ENCODE measurements around the gene UBE2E2.

GRCh38 chr3:23246651-23247050 is 43.5 kb downstream of the UBE2E2 start:
- no peak for TF ChIP-seq CTCF (IDR thresholded peaks at IDR 0.05)
- no peak for TF ChIP-seq POLR2A (IDR thresholded peaks at IDR 0.05)
- TF ChIP-seq POLR2AphosphoS5 (IDR thresholded peaks at IDR 0.05) = no peak
- TF ChIP-seq EP300 (IDR thresholded peaks at IDR 0.05) = no peak

Measured in stomach (tissue), 4 donors.